GM18907 (cell line): Measurements from ENCODE around the gene FBLN2.
"Not testable (repeated sequence)": the region's sequence is repeated elsewhere in the genome, so short reads cannot be mapped to it uniquely, and the experiment has no call there.

Experiments used
- ATAC-seq: cut with Tn5 transposase; IDR thresholded peaks from one replicate; pipeline ENCODE4 v1.9.1; 2021; ENCODE audit warnings: mild to moderate bottlenecking, moderate library complexity; ENCODE audit not compliant: unreplicated experiment

The FBLN2 gene

GRCh38 chr3:13513051-13513912 lies 35.6 kb upstream of the FBLN2 start:
- ATAC-seq, result no peak

GRCh38 chr3:13513913-13514517 lies 34.9 kb upstream of the FBLN2 start:
- ATAC-seq, result no peak

- no peak for ATAC-seq
Measured at GRCh38 chr3:13514639-13515435, 34.1 kb upstream of the FBLN2 start.

- no peak for ATAC-seq
Measured at GRCh38 chr3:13515786-13516759, 32.9 kb upstream of the FBLN2 start.

- ATAC-seq, result no peak
Measured at GRCh38 chr3:13516760-13517135, 32.2 kb upstream of the FBLN2 start.

GRCh38 chr3:13517253-13517977 lies 31.5 kb upstream of the FBLN2 start:
- no peak for ATAC-seq

- no peak for ATAC-seq
Measured at GRCh38 chr3:13518516-13518953, 30.4 kb upstream of the FBLN2 start.

GRCh38 chr3:13519006-13519791 lies 29.7 kb upstream of the FBLN2 start:
- no peak for ATAC-seq

- no peak for ATAC-seq
Measured at GRCh38 chr3:13520326-13520880, 28.5 kb upstream of the FBLN2 start.

GRCh38 chr3:13521309-13521708 lies 27.6 kb upstream of the FBLN2 start:
- ATAC-seq, result no peak

- ATAC-seq, result not testable (repeated sequence)
Measured at GRCh38 chr3:13521749-13522148, 27.2 kb upstream of the FBLN2 start.

- no peak for ATAC-seq
Measured at GRCh38 chr3:13522236-13522635, 26.7 kb upstream of the FBLN2 start.

- no peak for ATAC-seq
Measured at GRCh38 chr3:13524979-13525669, 23.8 kb upstream of the FBLN2 start.

GRCh38 chr3:13525827-13526625 lies 22.9 kb upstream of the FBLN2 start:
- ATAC-seq, result no peak

GRCh38 chr3:13526626-13526949 lies 22.3 kb upstream of the FBLN2 start:
- ATAC-seq, result no peak

- ATAC-seq, result no peak
Measured at GRCh38 chr3:13528217-13528867, 20.6 kb upstream of the FBLN2 start.
